Chondrocyte (in vitro differentiated cells): ENCODE measurements around the gene HMX3. TPM values are rescaled to one million over a fixed set of nuclear protein-coding genes. Genes with fewer than 3 reads are reported as not detected.

Source experiments
- DNase-seq: peaks from one replicate; pipeline ENCODE4 v3.0.0; 2021; ENCODE audit warnings: mixed read lengths, low spot score
- H3K27ac Mint-ChIP-seq: one replicate; pipeline ENCODE4 v1.8.0; 2021; ENCODE audit warnings: mild to moderate bottlenecking, moderate library complexity, mixed read lengths; ENCODE audit not compliant: unreplicated experiment
- H3K27me3 Mint-ChIP-seq: 2 replicates; pipeline ENCODE4 v1.8.0; 2021; ENCODE audit warnings: low read depth, mixed read lengths
- H3K36me3 Mint-ChIP-seq: 2 replicates; pipeline ENCODE4 v1.8.0; 2021; ENCODE audit warnings: low read depth, mixed read lengths
- H3K4me1 Mint-ChIP-seq: 2 replicates; pipeline ENCODE4 v1.8.0; 2021; ENCODE audit warnings: low read depth, mild to moderate bottlenecking, mixed read lengths
- H3K4me3 Mint-ChIP-seq: one replicate; pipeline ENCODE4 v1.8.0; 2021; ENCODE audit warnings: mild to moderate bottlenecking, moderate library complexity, mixed read lengths; ENCODE audit not compliant: unreplicated experiment
- H3K9me3 Mint-ChIP-seq: 2 replicates; pipeline ENCODE4 v1.8.0; 2021; ENCODE audit warnings: low read depth, mixed read lengths
- CTCF ChIP-seq: fragments of 200-600 bp; sonication (generic); IDR thresholded peaks from 2 replicates; pipeline ENCODE4 v1.5.0; 2021; ENCODE audit warnings: antibody characterized with exemption, mild to moderate bottlenecking, moderate library complexity
- total RNA-seq: library from RNA; stranded (reverse); gene quantifications from 3 replicates; pipeline ENCODE4 v1.2.1, GENCODE V29; 2021

The HMX3 gene
- total RNA-seq, 1 donor from 2014 or later: not detected

DNA sequence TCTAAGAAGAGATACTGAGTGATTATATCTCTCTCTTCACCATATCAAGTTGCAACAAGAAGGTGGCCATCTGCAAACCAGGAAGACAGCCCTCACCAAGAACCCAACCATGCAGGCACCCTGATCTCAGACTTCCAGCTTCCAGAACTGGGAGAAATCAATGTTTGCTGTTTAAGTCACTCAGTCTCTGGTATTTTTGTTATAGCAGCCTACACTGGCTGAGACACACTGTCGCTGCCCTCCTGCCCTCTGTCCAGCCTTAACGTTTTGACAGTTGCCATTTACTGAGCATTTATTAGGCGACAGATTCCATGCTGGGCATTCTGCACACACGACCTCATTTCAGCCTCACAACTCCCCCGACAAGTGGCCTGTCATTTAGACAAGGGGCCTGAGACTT lies 9.5 kb upstream of the HMX3 start:
- Mint-ChIP-seq H3K4me1 (no peaks in the 10 kb centered on the region), H3K36me3 (no peaks in the 10 kb centered on the region), H3K4me3 (no peak overlapping the region), H3K9me3 (no peaks in the 10 kb centered on the region), H3K27ac (no peak overlapping the region), H3K27me3 (peaks cover 82% of the 10 kb centered on the region)
- no peak for DNase-seq
- TF ChIP-seq CTCF: no peak

DNA sequence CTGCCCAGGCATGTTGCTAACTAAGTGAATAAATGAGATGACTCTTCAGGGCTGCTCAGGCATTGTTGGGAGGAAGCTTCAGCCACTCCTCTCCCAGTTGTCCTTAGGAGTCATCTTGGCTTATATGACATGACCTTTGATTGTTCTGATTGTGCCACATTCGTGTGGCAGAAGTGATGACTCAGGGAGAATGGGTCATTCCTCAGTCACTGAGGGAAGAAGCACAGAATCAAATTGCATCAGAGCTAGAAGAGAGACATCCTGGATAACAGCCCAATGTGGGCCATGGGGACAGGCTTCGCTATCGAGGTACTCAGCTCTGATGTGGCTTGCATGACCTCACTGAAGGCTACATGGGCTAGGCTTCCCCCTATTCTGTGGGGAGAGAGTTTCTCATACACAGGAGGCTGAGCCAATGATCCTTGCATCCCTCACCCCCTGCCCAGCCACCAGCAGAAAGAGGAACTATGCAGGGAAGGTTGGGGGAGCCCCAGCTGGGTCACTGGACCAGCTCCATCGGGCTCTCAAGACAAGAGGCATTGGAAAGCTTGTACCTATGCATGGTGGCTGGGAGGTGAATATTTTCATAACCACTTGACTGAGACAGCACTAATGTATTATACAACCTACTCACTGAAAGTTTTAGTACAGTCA lies 6.0 kb upstream of the HMX3 start:
- no peaks in the 10 kb centered on the region for H3K36me3 Mint-ChIP-seq
- no peak overlapping the region for H3K27ac Mint-ChIP-seq
- no peak overlapping the region for H3K4me3 Mint-ChIP-seq
- no peak for TF ChIP-seq CTCF
- peaks cover 96% of the 10 kb centered on the region for H3K27me3 Mint-ChIP-seq
- no peak for DNase-seq
- peaks cover 19% of the 10 kb centered on the region for H3K4me1 Mint-ChIP-seq
- no peaks in the 10 kb centered on the region for H3K9me3 Mint-ChIP-seq

DNA sequence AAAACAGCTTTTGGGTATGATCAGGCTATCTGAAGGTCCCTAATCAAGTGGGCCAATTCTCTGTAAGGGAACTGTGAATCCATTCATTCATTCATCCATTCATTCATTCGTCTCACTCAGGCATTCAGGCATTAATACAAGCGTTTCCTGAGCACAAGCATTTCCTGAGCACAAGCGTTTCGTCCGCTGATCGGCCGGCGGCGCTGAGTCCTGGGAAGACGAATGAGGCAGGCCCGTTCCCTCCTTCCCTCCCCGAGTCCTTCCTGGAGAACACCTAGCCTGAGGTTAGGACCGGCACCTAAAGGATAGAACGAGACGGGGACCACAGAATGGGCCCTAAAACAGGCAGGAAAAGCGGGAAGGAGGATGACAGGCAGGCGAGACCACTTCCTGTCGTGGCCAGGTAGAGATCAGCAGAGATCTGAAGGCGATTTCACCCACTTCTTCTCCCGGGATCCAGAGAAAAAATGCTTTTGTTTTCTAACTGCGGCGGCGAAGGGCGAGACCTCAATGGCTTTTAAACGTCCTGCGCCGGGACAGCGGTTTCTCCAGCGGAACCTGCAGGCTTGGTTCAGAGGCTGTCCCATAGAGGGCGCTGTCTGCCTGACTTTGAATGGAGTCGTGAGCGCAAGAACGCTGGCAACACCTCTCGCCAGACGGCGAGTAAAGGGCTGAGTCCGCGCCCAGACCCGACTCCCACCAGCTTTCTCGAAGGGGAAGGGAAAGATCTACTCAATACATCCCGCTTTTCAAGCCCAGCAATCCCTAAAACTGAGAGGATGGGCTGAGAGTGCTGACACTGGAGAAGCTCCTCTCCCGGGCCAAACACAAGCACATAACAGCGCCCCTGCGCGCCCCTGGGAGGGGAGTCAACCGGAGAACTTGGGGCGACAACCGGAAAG lies 2.9 kb upstream of the HMX3 start:
- H3K27ac Mint-ChIP-seq: no peak overlapping the region
- peaks cover 28% of the 10 kb centered on the region for H3K4me1 Mint-ChIP-seq
- no peaks in the 10 kb centered on the region for H3K9me3 Mint-ChIP-seq
- H3K4me3 Mint-ChIP-seq: peak overlapping the region; percentile 70
- peaks cover 79% of the 10 kb centered on the region for H3K27me3 Mint-ChIP-seq
- DNase-seq: no peak
- TF ChIP-seq CTCF: peak; percentile 99
- H3K36me3 Mint-ChIP-seq: peaks cover 2% of the 10 kb centered on the region

- Mint-ChIP-seq H3K4me3 (peak overlapping the region; percentile 70), H3K27me3 (peaks cover 76% of the 10 kb centered on the region), H3K9me3 (no peaks in the 10 kb centered on the region), H3K36me3 (peaks cover 3% of the 10 kb centered on the region), H3K27ac (no peak overlapping the region), H3K4me1 (peaks cover 28% of the 10 kb centered on the region)
- no peak for DNase-seq
- TF ChIP-seq CTCF: no peak
Observed at GRCh38 chr10:123133541-123134342, 2.0 kb upstream of the HMX3 start.
